H1 (cell line): ENCODE results near the gene WDR43. TPM values are rescaled to one million over a fixed set of nuclear protein-coding genes. Genes with fewer than 3 reads are reported as not detected.

Experiments
- RXRA ChIP-seq: IDR thresholded peaks from 2 replicates; pipeline ENCODE4 v1.6.1; 2011; ENCODE audit warnings: low read depth, mild to moderate bottlenecking, low read length, moderate library complexity; ENCODE audit not compliant: insufficient read depth
- polyA plus RNA-seq, 7 experiments: library from polyadenylated mRNA; depleted of rRNA in 3 of 7; stranded (reverse) in 5 of 7; unstranded in 2 of 7; fragments of >200 nt in 5 of 7; fragments of 200-250 nt in 2 of 7; gene quantifications; 1 replicate in 5 of 7; 2 replicates in 1 of 7; 4 replicates in 1 of 7; pipeline versions ENCODE4 v1.2.1 to v1.2.3, GENCODE V29; 2011 to 2013; ENCODE audit warnings: missing spikeins in 2 of 7, mixed read lengths in 2 of 7
- total RNA-seq: library from RNA; stranded (reverse); fragmentation: NEBNext Ultra II Directional; extraction: Animal tissue kit (Norgen Biotek cat#: 25700); gene quantifications from 2 replicates; pipeline ENCODE4 v1.2.1, GENCODE V29; 2021

Gene WDR43
- total and polyA plus RNA-seq, 2 of the 8 experiments (the other 6 are each of a cell fraction or from before 2014, with no cell fraction given) = 57.8 to 142 TPM

DNA sequence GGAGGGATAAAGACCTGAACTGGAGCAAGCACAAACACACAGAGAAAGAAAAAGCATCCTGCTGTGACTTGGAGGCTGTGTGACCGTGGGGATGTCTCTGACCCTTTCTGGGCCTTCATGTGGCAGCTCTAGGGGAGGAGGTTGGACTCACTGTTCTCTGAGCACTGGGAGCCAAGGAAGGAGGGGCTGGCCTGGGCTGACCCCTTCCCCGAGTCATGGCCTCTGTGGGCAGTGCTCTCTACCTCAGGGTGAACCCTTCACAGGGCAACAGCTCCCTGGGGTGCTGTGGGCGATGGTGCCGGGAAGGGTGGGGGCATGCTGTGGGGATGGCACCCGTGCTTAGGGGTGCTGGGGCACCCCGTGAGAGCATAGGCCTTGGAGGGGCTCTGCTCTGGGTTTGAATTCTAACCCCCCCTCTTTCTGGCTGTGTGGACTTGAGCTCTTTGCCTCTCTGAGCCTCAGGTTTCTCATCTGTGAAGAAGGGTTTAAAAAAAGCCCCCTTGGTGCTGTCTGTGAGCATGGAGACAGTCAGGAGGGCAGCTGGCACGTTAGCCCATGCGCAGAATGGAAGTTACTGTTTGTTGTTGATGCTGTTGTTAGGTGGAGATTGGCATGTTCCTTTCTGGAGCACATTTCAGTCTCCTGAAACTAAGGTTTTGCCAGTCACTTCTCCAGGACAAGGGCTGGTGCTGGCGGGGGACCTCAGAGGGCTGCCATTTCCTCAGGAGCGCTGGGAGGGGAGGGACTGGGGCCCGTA lies 87.3 kb downstream of the WDR43 start (continued):
- no peak for TF ChIP-seq RXRA
